CD4-positive, alpha-beta T cell treated with Interleukin-10 for 1 hour (primary cell): ENCODE measurements around the gene IER3.
A peak's percentile ranks its signal among the peaks of the same experiment; 100 is the strongest.
"Not testable (repeated sequence)": the region's sequence is repeated elsewhere in the genome, so short reads cannot be mapped to it uniquely, and the experiment has no call there.

Experiments
- DNase-seq: peaks from one replicate; pipeline ENCODE4 v3.0.0-alpha.2; 2020

IER3 gene

DNA sequence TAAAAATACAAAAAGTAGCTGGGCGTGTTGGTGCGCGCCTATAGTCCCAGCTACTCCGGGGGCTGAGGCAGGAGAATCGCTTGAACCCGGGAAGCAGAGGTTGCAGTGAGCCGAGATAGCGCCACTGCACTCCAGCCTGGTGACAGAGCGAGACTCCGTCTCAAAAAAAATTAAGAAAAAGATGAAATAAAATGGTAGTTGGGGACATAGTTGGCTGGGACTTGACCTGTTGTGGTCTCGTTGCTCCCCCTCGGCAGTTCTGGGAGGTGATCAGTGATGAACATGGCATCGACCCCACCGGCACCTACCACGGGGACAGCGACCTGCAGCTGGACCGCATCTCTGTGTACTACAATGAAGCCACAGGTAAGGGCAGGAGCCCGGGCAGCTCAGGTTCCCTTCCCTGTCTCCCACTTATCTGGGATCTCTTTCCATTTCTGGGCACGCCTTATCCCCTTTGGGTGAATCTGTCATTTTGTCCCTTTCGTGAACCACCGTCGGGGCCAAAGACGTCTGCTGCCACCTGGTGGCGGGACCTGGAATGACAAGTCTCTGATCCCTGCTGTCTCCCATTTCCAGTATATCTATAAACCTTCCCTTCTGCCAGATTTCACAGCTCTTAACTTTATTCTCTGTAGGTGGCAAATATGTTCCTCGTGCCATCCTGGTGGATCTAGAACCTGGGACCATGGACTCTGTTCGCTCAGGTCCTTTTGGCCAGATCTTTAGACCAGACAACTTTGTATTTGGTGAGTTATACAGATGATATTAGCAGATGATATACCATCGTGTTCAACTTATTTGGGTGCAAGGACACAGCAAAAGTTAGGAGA, 21.9 kb downstream of the IER3 start:
- DNase-seq: peak; percentile 88

- DNase-seq: not testable (repeated sequence)
Measured at GRCh38 chr6:30722025-30722279, 22.4 kb downstream of the IER3 start.

GRCh38 chr6:30721198-30722024, 22.9 kb downstream of the IER3 start:
- peak; percentile 96 for DNase-seq

GRCh38 chr6:30720738-30721197, 23.6 kb downstream of the IER3 start:
- peak; percentile 57 for DNase-seq

DNA sequence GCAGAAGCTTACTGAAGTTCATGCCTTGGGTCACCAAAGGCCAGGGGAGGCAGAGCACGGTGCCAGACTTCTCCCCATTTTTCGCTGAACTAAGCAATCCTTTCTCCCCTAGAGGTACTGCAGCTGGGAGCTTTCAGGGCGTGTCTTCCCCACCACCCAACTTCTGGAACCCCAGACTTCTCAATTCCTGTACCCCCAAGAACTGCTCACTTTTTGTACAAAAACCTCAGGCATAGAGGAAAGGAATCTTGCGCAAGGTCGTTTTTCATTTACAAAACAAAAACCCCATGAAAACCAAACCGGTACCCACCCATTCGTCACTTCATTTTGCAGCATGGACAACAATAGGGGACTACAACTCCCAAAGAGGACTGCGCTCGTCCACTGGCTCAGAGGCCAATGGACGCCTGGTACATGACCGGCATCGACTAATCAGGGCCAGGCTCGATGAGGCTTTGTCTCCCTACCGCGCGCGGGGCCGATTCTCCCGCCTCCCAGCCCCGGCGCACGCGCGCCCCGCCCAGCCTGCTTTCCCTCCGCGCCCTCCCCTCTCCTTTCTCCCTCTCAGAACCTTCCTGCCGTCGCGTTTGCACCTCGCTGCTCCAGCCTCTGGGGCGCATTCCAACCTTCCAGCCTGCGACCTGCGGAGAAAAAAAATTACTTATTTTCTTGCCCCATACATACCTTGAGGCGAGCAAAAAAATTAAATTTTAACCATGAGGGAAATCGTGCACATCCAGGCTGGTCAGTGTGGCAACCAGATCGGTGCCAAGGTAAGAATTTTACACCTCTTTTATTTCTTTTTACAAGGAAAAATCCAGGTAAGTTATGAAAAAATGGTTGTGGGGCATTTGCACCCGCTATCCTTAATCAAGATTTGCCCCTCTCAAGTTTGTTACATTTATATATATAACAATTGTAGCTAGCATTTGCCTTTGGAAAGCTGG, 24.3 kb downstream of the IER3 start, which contains the start of gene TUBB:
Gene TUBB, plus strand, starts transcription at position 562 of the 947 bp plus-strand sequence. Its CDS starts 155 bp downstream, at position 717.
- peak; percentile 96 for DNase-seq

GRCh38 chr6:30719356-30719755, 25.0 kb downstream of the IER3 start:
- no peak for DNase-seq

GRCh38 chr6:30717845-30718720, 26.3 kb downstream of the IER3 start:
- DNase-seq: not testable (repeated sequence)

GRCh38 chr6:30717129-30717844, 27.1 kb downstream of the IER3 start, which contains the start of gene MDC1:
Gene MDC1, minus strand, starts transcription at chr6:30717281. Its CDS starts 2,106 bp downstream, at chr6:30715175.
- DNase-seq: peak; percentile 100

- no peak for DNase-seq
Measured at GRCh38 chr6:30716879-30717128, 27.5 kb downstream of the IER3 start.

DNA sequence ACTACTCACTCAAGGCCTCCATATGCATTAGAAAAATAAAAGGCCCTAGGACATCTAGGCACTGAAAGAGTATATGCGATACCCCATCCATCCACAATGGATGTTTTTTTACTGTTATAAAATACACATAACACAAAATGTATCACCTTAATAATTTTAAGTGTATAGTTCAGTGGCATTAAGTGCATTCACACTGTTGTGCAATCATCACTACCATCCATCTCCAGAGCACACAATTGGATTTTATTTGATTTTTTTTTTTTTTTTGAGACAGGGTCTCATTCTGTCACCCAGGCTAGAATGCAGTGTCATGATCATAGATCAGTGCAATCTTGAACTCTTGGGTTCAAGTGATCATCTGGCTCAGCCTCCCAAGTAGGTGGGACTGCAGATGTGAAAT, 30.1 kb downstream of the IER3 start:
- no peak for DNase-seq

DNA sequence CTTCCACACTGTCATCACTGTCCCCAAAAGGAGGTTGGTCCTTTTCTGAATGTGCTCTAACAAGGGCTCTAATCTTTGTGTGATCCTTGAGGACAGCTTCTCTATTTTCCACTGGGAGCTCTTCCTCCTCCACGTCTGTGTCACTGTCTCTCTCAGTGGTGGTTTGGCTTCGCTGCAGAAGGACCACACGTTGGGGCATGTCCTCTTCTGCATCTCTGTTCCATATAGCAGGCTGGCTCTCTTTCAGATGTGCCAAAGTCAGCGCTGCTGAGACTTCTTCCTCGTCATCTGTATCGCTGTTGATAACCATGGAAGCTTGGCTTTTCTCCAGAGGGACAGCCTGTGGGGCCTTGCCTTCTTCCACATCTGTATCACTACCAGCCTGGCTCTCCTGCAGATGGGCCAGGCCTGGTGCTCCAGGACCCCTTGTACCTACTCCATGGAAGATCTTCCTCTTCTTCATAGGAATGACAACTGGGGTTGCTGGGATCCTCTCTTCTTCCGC, 31.9 kb downstream of the IER3 start:
- no peak for DNase-seq

- no peak for DNase-seq
Measured at GRCh38 chr6:30711758-30712380, 32.5 kb downstream of the IER3 start.

DNA sequence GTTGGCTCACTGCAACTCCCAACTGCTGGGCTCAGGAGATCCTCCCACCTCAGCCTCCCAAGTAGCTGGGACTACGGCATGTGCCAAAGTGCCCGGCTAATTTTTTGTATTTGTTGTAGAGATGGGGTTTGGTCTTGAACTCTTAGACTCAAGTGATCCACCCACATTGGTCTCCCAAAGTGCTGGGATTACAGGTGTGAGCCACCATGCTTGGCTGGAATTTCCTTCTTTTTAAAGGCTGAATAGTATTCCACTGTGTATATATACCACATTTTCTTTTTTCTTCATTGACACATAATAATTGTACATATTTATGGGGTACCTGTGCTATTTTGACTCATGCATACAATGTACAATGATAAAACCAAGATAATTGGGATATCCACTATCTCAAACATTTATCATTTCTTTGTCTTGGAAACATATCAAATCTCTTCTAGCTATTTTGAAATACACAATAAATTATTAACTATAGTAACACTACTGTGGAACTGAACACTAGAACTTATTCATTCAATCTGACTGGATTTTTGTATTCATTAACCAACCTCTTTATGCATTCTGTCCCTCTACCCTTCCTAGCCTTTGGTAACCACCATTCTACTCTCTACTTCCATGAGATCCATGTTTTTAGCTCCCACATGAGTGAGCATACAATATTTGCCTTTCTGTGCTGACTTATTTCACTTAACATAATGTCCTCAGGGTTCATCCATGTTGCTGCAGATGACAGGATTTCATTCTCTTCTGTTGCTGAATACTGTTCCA, 35.1 kb downstream of the IER3 start:
- DNase-seq: no peak

- DNase-seq: no peak
Measured at GRCh38 chr6:30707281-30707850, 37.0 kb downstream of the IER3 start.

DNA sequence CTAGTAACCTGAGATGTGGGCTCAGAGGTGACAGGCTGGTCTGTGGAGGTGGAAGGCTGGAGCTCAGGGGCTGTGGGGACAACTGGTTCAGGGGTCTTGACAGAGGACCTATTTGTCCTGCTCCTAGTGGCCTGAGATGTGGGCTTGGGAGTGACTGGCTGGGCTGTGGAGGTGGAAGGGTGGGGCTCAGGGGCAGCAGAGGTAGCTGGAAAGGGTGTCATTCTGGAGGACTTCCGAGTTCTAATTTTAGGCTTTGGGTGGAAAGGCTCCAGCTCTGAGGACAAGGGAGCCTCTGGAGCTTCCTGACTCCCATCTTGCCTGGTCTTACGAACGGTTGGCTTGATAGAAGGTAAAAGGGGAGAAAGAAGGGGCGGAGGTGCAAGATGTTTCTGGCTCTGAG, 38.7 kb downstream of the IER3 start:
- DNase-seq: no peak

- DNase-seq: no peak
Measured at GRCh38 chr6:30703821-30704220, 40.5 kb downstream of the IER3 start.

- no peak for DNase-seq
Measured at GRCh38 chr6:30703011-30703410, 41.3 kb downstream of the IER3 start.

DNA sequence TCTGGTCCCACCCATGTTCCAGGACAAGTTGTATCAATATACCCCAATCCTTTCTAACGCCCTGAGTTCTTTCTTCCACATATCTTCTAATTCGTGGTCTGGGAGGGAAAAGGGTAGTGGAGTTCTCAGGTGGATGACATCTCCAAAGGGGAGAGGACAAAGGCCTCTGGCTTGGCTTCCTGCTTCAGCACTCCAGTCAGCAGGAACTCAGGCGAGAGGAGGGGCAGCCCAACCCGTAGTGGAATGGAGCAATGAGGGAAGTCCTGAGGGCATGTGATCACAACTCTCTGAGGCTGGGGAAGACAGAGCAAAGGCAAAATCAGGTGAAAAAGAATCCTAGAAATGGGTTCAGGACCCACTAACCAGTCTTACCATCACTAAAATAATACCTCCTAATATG, 44.0 kb downstream of the IER3 start:
- DNase-seq: no peak

DNA sequence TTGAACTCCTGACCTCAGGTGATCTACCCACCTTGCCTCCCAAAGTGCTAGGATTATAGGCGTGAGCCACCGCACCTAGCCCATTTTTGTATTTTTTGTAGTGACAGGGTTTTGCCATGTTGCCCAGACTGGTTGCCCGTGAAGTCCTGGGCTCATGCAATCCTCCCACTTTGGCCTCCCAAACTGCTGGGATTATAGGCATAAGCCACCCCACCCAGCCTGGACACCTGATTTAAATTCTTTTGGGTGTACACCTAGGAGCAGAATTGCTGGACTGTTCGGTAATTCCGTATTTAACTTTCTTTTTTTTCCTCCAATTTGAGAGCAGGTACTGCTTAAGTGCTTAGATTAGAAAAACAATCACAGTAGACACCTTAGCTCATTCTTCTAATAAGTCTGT, 47.9 kb downstream of the IER3 start:
- no peak for DNase-seq
